Thoracic aorta (tissue), 2 donors: Measurements from ENCODE around the gene NVL. TPM values are rescaled to one million over a fixed set of nuclear protein-coding genes. Genes with fewer than 3 reads are reported as not detected.

Experiments
- ATAC-seq: fragments of 150-250 bp; one replicate; pipeline ENCODE4 v1.8.0; 2017; ENCODE audit warnings: low read depth; ENCODE audit not compliant: insufficient number of reproducible peaks, low FRiP score
- DNase-seq: peaks from one replicate; pipeline ENCODE4 v3.0.0-alpha.2; 2020; ENCODE audit warnings: low spot score
- H3K27ac ChIP-seq, 2 donors: fragments of 200-600 bp; sonication (generic); 1 replicate in 1 of 2; 2 replicates in 1 of 2; pipeline ENCODE4 v1.5.1; 2016; ENCODE audit warnings: mild to moderate bottlenecking in 2 of 2, moderate library complexity in 2 of 2
- H3K27me3 ChIP-seq: fragments of 200-600 bp; sonication (generic); replicated peaks from 2 replicates; pipeline ENCODE4 v1.6.0; 2016; ENCODE audit warnings: mild to moderate bottlenecking; ENCODE audit not compliant: insufficient read depth
- H3K36me3 ChIP-seq: fragments of 200-600 bp; sonication (generic); one replicate; pipeline ENCODE4 v1.5.1; 2016
- H3K4me1 ChIP-seq, 2 donors: fragments of 200-600 bp; sonication (generic); 1 replicate in 1 of 2; 2 replicates in 1 of 2; pipeline versions ENCODE4 v1.5.1 to v1.6.0; 2016; ENCODE audit warnings: low read depth in 2 of 2, mild to moderate bottlenecking in 1 of 2; ENCODE audit not compliant: control insufficient read depth in 1 of 2
- H3K4me3 ChIP-seq: fragments of 200-600 bp; sonication (generic); 2 replicates; pipeline ENCODE4 v1.5.1; 2016; ENCODE audit warnings: mild to moderate bottlenecking
- H3K9me3 ChIP-seq: fragments of 200-600 bp; sonication (generic); 2 replicates; pipeline ENCODE4 v1.5.1; 2016
- total RNA-seq, 2 donors: library from RNA; depleted of rRNA; stranded (reverse); fragments of >200 nt; gene quantifications; one replicate each; pipeline versions ENCODE4 v1.1.0 to v1.2.3, GENCODE V29; 2016
- TF ChIP-seq, protein P1 (sequence below): fragments of 200-600 bp; sonication (generic); IDR thresholded peaks from one replicate; pipeline ENCODE4 v1.5.1; 2019; ENCODE audit warnings: antibody characterized with exemption

Gene NVL
- total RNA-seq, 2 donors from 2014 or later: 11.6 to 30.7 TPM

DNA sequence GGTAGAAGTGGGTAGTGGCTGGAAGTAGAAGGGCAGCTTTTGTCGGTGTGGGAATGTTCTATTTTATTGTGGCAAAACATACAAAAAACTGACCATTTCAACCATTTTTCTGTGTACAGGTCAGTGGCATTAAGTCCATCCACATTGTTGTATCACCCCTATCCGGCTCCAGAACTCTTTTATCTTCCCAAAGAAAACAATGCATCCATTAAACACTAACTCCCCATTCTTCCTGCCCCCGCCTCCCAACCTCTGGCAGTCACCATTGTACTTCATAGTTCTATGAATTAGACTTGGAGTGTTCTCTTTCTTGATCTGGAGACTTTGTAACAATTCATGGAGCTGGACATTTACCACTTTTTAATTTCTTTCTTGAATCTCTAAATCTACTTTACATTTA lies 91.2 kb downstream of the NVL start:
- ATAC-seq: no peak
- Histone ChIP-seq H3K27ac (no peak overlapping the region), H3K9me3 (no peaks in the 10 kb centered on the region), H3K4me1 (no peaks in the 10 kb centered on the region), H3K36me3 (peaks cover 20% of the 10 kb centered on the region), H3K27me3 (no peaks in the 10 kb centered on the region), H3K4me3 (no peak overlapping the region)
- DNase-seq: no peak
- TF ChIP-seq, protein P1, sequence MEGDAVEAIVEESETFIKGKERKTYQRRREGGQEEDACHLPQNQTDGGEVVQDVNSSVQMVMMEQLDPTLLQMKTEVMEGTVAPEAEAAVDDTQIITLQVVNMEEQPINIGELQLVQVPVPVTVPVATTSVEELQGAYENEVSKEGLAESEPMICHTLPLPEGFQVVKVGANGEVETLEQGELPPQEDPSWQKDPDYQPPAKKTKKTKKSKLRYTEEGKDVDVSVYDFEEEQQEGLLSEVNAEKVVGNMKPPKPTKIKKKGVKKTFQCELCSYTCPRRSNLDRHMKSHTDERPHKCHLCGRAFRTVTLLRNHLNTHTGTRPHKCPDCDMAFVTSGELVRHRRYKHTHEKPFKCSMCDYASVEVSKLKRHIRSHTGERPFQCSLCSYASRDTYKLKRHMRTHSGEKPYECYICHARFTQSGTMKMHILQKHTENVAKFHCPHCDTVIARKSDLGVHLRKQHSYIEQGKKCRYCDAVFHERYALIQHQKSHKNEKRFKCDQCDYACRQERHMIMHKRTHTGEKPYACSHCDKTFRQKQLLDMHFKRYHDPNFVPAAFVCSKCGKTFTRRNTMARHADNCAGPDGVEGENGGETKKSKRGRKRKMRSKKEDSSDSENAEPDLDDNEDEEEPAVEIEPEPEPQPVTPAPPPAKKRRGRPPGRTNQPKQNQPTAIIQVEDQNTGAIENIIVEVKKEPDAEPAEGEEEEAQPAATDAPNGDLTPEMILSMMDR: no peak

DNA sequence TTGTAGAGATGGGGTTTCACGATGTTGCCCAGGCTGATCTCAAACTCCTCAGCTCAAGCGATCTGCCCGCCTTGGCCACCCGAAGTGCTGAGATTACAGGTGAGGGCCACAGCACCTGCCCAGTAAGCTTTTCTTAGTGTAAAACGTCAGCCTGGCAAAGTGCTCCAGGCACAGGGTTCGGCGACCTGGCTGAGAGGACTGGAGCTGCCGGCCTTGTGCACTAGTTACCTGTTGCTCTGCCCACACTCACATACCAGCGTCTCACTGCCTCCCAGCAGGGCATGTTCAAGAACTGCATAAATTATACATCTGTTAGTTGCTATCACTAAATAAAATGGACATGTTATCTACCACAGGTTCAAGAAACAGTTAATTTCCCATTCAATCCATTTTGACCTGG lies 91.8 kb downstream of the NVL start:
- H3K27ac ChIP-seq: no peak overlapping the region
- ATAC-seq (no peak), DNase-seq (no peak)
- no peak overlapping the region for H3K4me3 ChIP-seq
- H3K36me3 ChIP-seq: peaks cover 20% of the 10 kb centered on the region
- no peaks in the 10 kb centered on the region for H3K4me1 ChIP-seq
- TF ChIP-seq, protein P1: no peak
- H3K27me3 ChIP-seq: no peaks in the 10 kb centered on the region
- H3K9me3 ChIP-seq: no peaks in the 10 kb centered on the region

DNA sequence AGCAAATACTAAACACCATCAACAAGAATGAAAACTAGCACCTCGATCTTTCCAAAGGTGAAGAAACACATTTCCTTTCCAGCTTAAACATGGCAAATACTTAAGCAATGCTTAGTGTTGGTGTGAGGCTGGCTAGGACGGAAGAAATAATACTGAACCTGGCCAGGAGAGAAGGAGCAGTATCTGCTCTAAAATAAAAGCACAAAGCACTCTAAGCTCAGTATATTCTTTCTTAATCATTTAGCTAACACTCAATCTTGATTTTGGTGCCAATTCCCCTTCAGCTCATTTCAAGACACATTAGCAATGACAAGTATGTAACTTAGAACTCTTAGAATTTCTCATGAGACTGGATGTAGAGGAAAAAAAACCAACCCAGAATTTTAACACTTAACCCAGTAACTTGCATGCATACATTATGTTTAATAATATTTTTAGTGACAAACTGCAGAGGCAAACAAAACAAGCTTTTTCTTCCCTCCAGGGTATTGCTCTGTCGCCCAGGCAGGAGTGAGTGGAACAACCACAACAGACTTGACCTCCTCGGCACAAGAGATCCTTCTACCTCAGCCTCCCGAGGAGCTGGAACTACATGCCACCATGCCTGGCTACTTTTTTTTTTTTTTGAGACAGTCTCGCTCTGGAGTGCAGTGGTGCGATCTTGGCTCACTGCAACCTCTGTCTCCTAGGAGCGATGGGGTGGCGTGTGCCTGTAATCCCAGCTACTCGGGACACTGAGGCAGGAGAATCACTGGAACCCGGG lies 92.7 kb downstream of the NVL start:
- H3K27ac ChIP-seq: no peak overlapping the region
- ATAC-seq (no peak), DNase-seq (no peak)
- H3K27me3 ChIP-seq: no peaks in the 10 kb centered on the region
- H3K9me3 ChIP-seq: no peaks in the 10 kb centered on the region
- TF ChIP-seq, protein P1: no peak
- no peak overlapping the region for H3K4me3 ChIP-seq
- H3K4me1 ChIP-seq: no peaks in the 10 kb centered on the region
- peaks cover 23% of the 10 kb centered on the region for H3K36me3 ChIP-seq

DNA sequence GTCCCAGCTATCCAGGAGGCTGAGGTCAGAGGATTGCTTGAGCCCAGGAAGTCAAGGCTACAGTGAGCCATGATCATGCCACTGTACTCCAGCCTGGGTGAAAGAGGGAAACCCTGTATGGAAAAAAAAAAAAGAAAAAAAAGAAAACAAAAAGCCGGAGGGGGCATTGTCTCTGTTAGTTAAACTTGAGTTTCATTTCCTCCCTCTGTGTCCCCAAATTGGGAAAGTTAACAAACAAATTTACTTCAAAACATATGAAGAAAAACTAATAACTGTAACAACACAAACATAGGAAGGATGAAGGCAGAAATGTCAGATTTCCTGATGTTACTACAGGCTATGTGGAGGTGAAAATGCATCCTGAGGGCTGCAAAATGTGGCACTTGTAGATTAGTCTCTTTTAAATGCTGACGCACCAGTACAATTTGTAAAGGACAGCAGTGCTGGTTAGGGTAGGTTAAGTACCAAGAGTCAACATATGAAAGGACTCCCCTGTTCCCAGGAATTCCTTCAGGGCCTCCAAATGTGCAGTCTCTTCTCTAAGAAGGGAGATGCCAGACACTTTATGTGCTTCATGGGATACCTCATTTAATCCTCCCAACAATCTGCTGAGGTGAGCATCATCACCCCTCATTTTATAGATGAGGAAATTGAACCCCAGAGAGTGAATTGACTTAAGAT lies 94.0 kb downstream of the NVL start:
- peaks cover 24% of the 10 kb centered on the region for H3K36me3 ChIP-seq

DNA sequence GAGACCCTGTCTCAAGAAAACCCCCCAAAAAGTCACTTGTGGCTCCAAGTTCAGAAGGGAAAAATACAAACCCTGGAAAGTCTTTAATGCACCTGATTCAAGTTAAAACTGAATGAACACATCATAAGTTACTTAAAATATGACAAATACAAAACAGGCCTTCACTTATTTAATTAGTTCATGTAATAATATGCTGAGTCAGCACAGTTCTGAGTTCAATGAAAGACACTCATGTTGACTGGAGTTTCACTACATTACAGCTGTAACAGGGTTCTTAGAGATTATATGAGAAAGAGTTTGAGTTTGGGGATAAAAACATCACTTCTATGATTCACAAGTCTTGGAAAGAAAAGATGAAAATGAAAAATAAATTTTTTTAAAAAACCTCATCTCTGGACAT lies 96.0 kb downstream of the NVL start:
- no peaks in the 10 kb centered on the region for H3K4me1 ChIP-seq
- DNase-seq: no peak
- no peak overlapping the region for H3K4me3 ChIP-seq
- TF ChIP-seq, protein P1: no peak
- peaks cover 27% of the 10 kb centered on the region for H3K36me3 ChIP-seq
- ATAC-seq: no peak
- no peaks in the 10 kb centered on the region for H3K27me3 ChIP-seq
- H3K9me3 ChIP-seq: no peaks in the 10 kb centered on the region
- H3K27ac ChIP-seq: no peak overlapping the region

More for the DNA sequence above, 94.0 kb downstream of the NVL start:
- TF ChIP-seq, protein P1: no peak
- H3K4me1 ChIP-seq: no peaks in the 10 kb centered on the region
- no peaks in the 10 kb centered on the region for H3K9me3 ChIP-seq
- ATAC-seq: no peak
- no peak for DNase-seq
- H3K4me3 ChIP-seq: no peak overlapping the region
- H3K27ac ChIP-seq: no peak overlapping the region
- H3K27me3 ChIP-seq: no peaks in the 10 kb centered on the region
